Measurements from ENCODE around the gene CDCP2. TPM values are rescaled to one million over a fixed set of nuclear protein-coding genes. Genes with fewer than 3 reads are reported as not detected.

Gene CDCP2
- total and polyA plus RNA-seq, 3 experiments from 2014 or later, result not detected

DNA sequence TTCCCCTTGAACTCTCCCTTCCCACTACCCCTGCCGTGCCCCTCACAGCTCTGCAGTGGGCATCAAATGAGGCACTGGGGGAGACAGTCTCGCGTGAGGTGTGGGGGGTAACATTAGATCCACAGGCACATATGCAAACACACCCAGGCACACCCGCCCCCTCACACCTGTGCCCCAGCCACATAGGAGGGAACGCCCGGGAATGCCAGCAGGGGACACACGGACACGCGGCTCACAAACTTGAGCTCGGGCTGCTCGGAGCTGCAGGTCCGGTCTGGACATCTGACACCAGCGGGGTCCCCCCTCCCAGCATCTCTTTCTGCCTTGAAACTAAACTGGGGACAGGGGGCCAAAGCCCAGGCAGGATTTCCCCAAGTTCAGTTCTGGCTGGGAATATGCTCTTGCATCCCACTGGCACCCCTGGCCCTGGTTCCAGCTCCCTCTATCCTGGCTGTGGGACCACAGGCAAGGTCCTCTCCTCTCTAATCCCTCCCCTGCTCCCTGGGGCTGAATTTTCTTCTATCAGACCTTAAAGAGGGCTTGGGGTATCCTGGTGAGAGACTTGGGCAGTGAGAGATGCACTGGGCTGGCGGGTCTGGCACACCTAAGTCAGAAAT, 30.6 kb downstream of the CDCP2 start:
- ChIA-PET POLR2A (interaction anchor here (0.6 to 1.5 kb wide), 2 partner anchors 12 to 367 kb away, joined by 3 to 4 read pairs; no protein-coding TSS in a partner anchor), CTCF (interaction anchor here (0.8 to 2.3 kb wide), 5 partner anchors 24 to 688 kb away, joined by 3 to 11 read pairs (median 3); no protein-coding TSS in a partner anchor)
- Histone ChIP-seq H3K27ac (ENCODE audit: low read depth, low read length) (no peak overlapping the region), H3K9me3 (ENCODE audit: low read length) (no peaks in the 10 kb centered on the region), H3K4me3 (ENCODE audit: low read length) (no peak overlapping the region), H3K27me3 (ENCODE audit: insufficient read depth, low read length, poor library complexity, severe bottlenecking) (no peaks in the 10 kb centered on the region), H3K36me3 (ENCODE audit: insufficient read depth, low read length) (no peaks in the 10 kb centered on the region), H3K4me1 (ENCODE audit: insufficient read depth, low read length) (no peaks in the 10 kb centered on the region)
- Mint-ChIP-seq H3K4me3 (peak overlapping the region in 2 of 7 donors; percentile 32 to 57), H3K4me1 (peaks cover 2 to 11% (median 8%) of the 10 kb centered on the region in 3 donors), H3K27me3 (peaks cover 9 to 11% of the 10 kb centered on the region in 2 donors), H3K27ac (peak overlapping the region in 2 of 8 donors; percentile 29 to 43), H3K9me3 (no peaks in the 10 kb centered on the region), H3K36me3 (no peaks in the 10 kb centered on the region)
- no peak for DNase-seq

- Mint-ChIP-seq H3K9me3 (no peaks in the 10 kb centered on the region), H3K4me1 (peaks cover 2 to 11% (median 8%) of the 10 kb centered on the region in 3 donors), H3K27me3 (peaks cover 9 to 11% of the 10 kb centered on the region in 2 donors), H3K4me3 (peak overlapping the region in 3 of 7 donors; percentile 39 to 57 (median 53)), H3K27ac (peak overlapping the region in 2 of 8 donors; percentile 29 to 43), H3K36me3 (no peaks in the 10 kb centered on the region)
- Histone ChIP-seq H3K27me3 (ENCODE audit: insufficient read depth, low read length, poor library complexity, severe bottlenecking) (no peaks in the 10 kb centered on the region), H3K4me1 (ENCODE audit: insufficient read depth, low read length) (no peaks in the 10 kb centered on the region), H3K27ac (ENCODE audit: low read depth, low read length) (no peak overlapping the region), H3K9me3 (ENCODE audit: low read length) (no peaks in the 10 kb centered on the region), H3K4me3 (ENCODE audit: low read length) (no peak overlapping the region), H3K36me3 (ENCODE audit: insufficient read depth, low read length) (no peaks in the 10 kb centered on the region)
- DNase-seq, result peak; percentile 45 to 70 (median 50)
- POLR2A ChIA-PET, result interaction anchor here (1.5 kb wide), 1 partner anchor 368 kb away, joined by 4 read pairs; no protein-coding TSS in a partner anchor
- CTCF ChIA-PET, result interaction anchor here (0.9 to 1.5 kb wide), 2 partner anchors 286 to 368 kb away, joined by 5 read pairs; no protein-coding TSS in a partner anchor
Measured at GRCh38 chr1:54121482-54122134, 31.2 kb downstream of the CDCP2 start.

DNA sequence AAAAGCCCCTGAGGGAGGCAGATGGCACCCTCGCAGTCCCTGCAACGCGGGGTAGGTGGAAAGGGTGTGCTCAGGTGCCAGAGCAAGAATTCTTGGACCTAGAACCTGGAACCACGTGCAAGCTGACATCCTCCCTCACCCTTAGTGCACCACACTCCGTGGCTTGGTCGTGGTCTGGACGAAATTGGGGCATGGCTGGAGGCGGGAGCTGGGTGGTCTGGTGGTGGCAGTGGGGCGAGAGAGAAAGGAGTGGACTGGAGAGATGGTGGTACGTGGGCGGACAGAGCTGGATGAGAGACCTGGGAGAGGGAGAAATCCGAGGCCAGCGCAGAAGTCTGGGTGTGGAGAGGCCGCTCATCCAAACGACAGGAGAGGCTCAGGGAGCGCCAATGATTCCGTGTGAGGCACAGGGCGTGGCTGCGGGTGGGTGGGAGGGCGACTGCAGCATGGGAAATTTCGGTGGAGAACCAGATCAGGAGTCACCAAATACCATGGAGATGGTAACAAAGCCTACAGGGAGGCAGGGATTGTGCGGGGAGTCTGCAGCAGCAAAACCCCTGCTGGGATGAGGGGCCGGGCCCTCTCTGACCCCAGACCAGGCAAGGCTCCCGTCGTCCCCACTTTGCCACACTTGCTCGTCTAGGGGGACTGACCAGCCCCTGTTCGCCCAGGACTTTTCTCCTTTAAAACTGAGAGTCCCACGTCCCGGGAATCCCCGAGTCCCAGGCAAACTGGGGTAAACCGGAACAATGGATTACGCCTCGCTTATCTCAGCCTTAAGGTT, 31.9 kb downstream of the CDCP2 start:
- no peak for DNase-seq
- Histone ChIP-seq H3K27me3 (ENCODE audit: insufficient read depth, low read length, poor library complexity, severe bottlenecking) (no peaks in the 10 kb centered on the region), H3K36me3 (ENCODE audit: insufficient read depth, low read length) (no peaks in the 10 kb centered on the region), H3K27ac (ENCODE audit: low read depth, low read length) (no peak overlapping the region), H3K4me3 (ENCODE audit: low read length) (no peak overlapping the region), H3K4me1 (ENCODE audit: insufficient read depth, low read length) (no peaks in the 10 kb centered on the region), H3K9me3 (ENCODE audit: low read length) (no peaks in the 10 kb centered on the region)
- Mint-ChIP-seq H3K27ac (no peak overlapping the region), H3K36me3 (no peaks in the 10 kb centered on the region), H3K9me3 (no peaks in the 10 kb centered on the region), H3K4me3 (no peak overlapping the region), H3K27me3 (peaks cover 9 to 11% of the 10 kb centered on the region in 2 donors), H3K4me1 (peaks cover 2 to 11% (median 8%) of the 10 kb centered on the region in 3 donors)
- ChIA-PET POLR2A (no interaction called here), CTCF (interaction anchor here (0.6 to 1.5 kb wide), 2 partner anchors 192 to 368 kb away, joined by 3 to 5 read pairs; no protein-coding TSS in a partner anchor)

DNA sequence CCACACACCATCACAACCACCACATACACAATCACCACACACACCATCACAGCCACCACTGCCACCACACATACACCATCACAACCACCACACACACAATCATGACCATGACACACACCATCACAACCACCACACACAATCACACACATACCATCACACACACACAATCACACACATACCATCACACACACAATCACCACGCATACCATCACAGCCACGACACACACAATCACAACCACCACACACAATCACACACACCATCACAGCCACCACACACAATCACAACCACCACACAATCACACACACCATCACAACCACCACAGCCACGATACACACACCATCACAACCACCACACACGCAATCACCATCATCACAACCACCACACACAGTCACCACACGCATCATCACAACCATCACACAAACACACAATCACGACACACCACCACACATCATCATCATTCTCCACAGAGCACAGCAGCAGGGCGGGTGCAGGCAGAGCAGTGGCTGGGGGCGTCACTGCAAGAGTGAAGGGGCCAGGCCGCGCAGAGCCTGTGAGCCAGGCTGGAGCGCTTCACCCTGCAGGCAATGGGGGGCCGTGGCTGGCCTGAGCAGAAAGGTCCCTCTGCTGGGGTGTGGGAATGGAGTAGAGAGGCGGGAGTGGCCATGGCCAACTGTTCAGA, 32.6 kb downstream of the CDCP2 start:
- POLR2A ChIA-PET, result no interaction called here
- DNase-seq, result no peak
- H3K27ac Mint-ChIP-seq, result no peak overlapping the region
- Histone ChIP-seq H3K27me3 (ENCODE audit: insufficient read depth, low read length, poor library complexity, severe bottlenecking) (no peaks in the 10 kb centered on the region), H3K36me3 (ENCODE audit: insufficient read depth, low read length) (no peaks in the 10 kb centered on the region), H3K4me3 (ENCODE audit: low read length) (no peak overlapping the region), H3K27ac (ENCODE audit: low read depth, low read length) (no peak overlapping the region), H3K4me1 (ENCODE audit: insufficient read depth, low read length) (no peaks in the 10 kb centered on the region), H3K9me3 (ENCODE audit: low read length) (no peaks in the 10 kb centered on the region)
- H3K4me1 Mint-ChIP-seq, result peaks cover 2 to 11% (median 8%) of the 10 kb centered on the region in 3 donors
- H3K4me3 Mint-ChIP-seq, result no peak overlapping the region
- CTCF ChIA-PET, result interaction anchor here (0.6 to 1.5 kb wide), 2 partner anchors 193 to 369 kb away, joined by 3 to 5 read pairs; no protein-coding TSS in a partner anchor
- H3K27me3 Mint-ChIP-seq, result peaks cover 9 to 11% of the 10 kb centered on the region in 2 donors
- no peaks in the 10 kb centered on the region for H3K9me3 Mint-ChIP-seq
- no peaks in the 10 kb centered on the region for H3K36me3 Mint-ChIP-seq

- no peak overlapping the region for H3K27ac Mint-ChIP-seq
- H3K27me3 ChIP-seq (ENCODE audit: insufficient read depth, low read length, poor library complexity, severe bottlenecking), result no peaks in the 10 kb centered on the region
- no peak overlapping the region for H3K4me3 ChIP-seq (ENCODE audit: low read length)
- DNase-seq, result no peak
- CTCF ChIA-PET, result interaction anchor here (1.3 kb wide), 1 partner anchor 371 kb away, joined by 5 read pairs; no protein-coding TSS in a partner anchor
- POLR2A ChIA-PET, result no interaction called here
- peaks cover 9 to 11% of the 10 kb centered on the region in 2 donors for H3K27me3 Mint-ChIP-seq
- peaks cover 2 to 8% (median 8%) of the 10 kb centered on the region in 3 donors for H3K4me1 Mint-ChIP-seq
- H3K4me3 Mint-ChIP-seq, result no peak overlapping the region
- H3K9me3 ChIP-seq (ENCODE audit: low read length), result no peaks in the 10 kb centered on the region
- H3K27ac ChIP-seq (ENCODE audit: low read depth, low read length), result no peak overlapping the region
- no peaks in the 10 kb centered on the region for H3K36me3 ChIP-seq (ENCODE audit: insufficient read depth, low read length)
- H3K9me3 Mint-ChIP-seq, result no peaks in the 10 kb centered on the region
- H3K36me3 Mint-ChIP-seq, result no peaks in the 10 kb centered on the region
- H3K4me1 ChIP-seq (ENCODE audit: insufficient read depth, low read length), result no peaks in the 10 kb centered on the region
Measured at GRCh38 chr1:54118704-54119103, 34.1 kb downstream of the CDCP2 start.

DNA sequence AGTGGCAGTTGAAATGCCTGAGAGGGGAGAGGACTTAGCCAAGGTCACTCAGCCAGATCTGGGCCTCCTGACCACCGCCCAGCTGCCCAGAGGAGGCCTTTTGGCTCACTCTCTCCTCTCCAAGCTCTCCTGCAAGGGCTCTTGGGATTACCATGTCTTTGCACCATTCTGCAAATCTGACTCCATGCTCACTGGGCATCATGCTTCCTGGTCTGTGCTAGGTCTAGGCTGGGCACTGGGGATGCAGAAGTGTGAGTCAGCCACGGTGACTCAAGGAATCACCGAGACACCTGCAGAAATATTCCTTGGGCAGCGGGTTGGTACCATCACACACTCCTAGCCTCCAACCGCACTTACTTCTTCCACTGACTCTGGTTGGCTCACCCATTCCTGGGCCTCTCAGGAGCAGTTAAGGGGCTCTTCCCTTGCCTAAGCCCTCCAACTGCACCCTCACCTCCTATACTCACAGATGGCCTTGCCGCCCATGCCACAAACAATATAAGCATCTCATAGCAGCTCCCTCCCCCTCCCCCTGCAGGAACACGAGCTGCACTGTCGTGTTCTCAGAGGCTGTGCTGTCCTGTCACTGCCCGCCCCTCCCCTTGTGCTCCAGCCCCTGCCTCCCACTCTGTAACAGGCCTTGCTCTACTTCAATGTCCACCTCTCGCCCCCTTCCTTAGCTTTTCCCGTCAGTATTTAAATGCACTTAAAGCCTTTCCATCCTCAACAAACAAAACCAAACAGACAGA, 34.8 kb downstream of the CDCP2 start:
- Mint-ChIP-seq H3K4me3 (no peak overlapping the region), H3K27ac (no peak overlapping the region), H3K27me3 (peaks cover 9 to 11% of the 10 kb centered on the region in 2 donors), H3K9me3 (no peaks in the 10 kb centered on the region), H3K36me3 (no peaks in the 10 kb centered on the region), H3K4me1 (peaks cover 2 to 8% (median 8%) of the 10 kb centered on the region in 3 donors)
- no peak overlapping the region for H3K4me3 ChIP-seq (ENCODE audit: low read length)
- DNase-seq, result no peak
- no peaks in the 10 kb centered on the region for H3K9me3 ChIP-seq (ENCODE audit: low read length)
- ChIA-PET POLR2A (no interaction called here), CTCF (interaction anchor here (1.3 kb wide), 1 partner anchor 372 kb away, joined by 5 read pairs; no protein-coding TSS in a partner anchor)
- H3K27ac ChIP-seq (ENCODE audit: low read depth, low read length), result no peak overlapping the region
- no peaks in the 10 kb centered on the region for H3K4me1 ChIP-seq (ENCODE audit: insufficient read depth, low read length)
- no peaks in the 10 kb centered on the region for H3K36me3 ChIP-seq (ENCODE audit: insufficient read depth, low read length)
- no peaks in the 10 kb centered on the region for H3K27me3 ChIP-seq (ENCODE audit: insufficient read depth, low read length, poor library complexity, severe bottlenecking)

DNA sequence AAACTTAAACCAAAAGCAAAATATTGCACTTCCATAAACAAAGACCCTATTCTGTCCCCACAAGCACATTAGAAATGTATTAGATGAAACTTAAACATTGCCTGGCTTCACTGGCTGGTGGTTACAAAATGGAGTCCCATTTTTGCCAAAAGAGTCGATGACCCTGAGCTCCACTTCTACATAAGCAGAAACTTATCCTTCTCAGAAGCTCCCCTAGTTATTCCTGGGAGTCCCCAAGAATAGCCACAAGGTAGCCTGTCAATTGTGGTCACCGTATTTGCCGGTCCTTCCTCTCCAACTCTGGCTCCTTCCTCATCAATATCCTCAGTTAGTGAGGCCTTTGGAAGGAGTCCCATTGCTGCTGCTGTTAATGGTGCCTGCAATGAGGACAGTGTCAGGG, 37.3 kb downstream of the CDCP2 start:
- H3K36me3 Mint-ChIP-seq, result no peaks in the 10 kb centered on the region

More for the DNA sequence above, 37.3 kb downstream of the CDCP2 start:
- Mint-ChIP-seq H3K4me1 (no peaks in the 10 kb centered on the region), H3K9me3 (no peaks in the 10 kb centered on the region), H3K27me3 (peaks cover 0 to 2% of the 10 kb centered on the region in 2 donors), H3K27ac (no peak overlapping the region), H3K4me3 (no peak overlapping the region)
- Histone ChIP-seq H3K27me3 (ENCODE audit: insufficient read depth, low read length, poor library complexity, severe bottlenecking) (no peaks in the 10 kb centered on the region), H3K4me1 (ENCODE audit: insufficient read depth, low read length) (no peaks in the 10 kb centered on the region), H3K9me3 (ENCODE audit: low read length) (no peaks in the 10 kb centered on the region), H3K36me3 (ENCODE audit: insufficient read depth, low read length) (no peaks in the 10 kb centered on the region), H3K4me3 (ENCODE audit: low read length) (no peak overlapping the region), H3K27ac (ENCODE audit: low read depth, low read length) (no peak overlapping the region)
- POLR2A ChIA-PET, result no interaction called here
- DNase-seq, result no peak
- CTCF ChIA-PET, result interaction anchor here (0.5 kb wide), 1 partner anchor 1250 kb away, joined by 3 read pairs; no protein-coding TSS in a partner anchor

Data from CD8-positive, alpha-beta memory T cell (primary cell).